Measurements from ENCODE around the gene ARHGAP15.

The ARHGAP15 gene

DNA sequence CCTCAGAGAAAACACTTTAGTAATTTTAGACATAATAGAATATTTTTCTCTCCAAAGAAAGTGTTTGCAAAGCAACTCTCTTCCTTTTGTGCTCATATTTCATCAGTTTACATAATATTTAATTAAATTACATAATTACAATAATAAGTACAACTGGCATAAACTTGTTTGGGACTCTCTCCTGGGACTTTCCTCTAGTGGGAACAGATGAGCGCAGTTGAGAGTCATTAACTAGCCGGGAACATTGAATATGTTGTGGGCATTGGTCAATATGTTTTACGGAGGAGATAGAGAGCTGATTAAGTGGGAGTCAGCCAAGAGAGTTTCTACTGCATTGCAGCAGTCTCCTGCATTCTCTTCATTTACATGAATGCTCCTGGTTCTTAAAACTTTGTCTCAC is 607.7 kb downstream of the ARHGAP15 start:
- DNase-seq: no peak

DNA sequence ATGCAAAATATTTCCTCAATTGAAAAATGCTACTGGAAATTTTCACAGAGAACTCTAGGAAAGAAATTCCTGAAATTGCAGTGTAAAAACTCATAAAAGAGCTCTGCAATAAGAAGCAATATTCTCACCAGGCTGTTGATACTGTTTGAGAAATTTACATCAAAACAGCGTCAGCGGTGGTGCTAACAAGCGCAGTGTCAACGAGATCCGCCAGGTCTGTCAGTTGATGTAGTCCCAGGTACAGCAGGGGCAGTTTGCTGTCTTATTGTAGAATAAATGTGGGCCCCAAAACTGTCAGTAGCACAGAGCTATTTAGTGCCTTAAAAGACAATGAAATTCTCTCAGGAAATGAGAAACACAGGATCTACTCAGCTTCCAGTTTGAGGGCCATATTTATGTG is 611.2 kb downstream of the ARHGAP15 start:
- DNase-seq: no peak

DNA sequence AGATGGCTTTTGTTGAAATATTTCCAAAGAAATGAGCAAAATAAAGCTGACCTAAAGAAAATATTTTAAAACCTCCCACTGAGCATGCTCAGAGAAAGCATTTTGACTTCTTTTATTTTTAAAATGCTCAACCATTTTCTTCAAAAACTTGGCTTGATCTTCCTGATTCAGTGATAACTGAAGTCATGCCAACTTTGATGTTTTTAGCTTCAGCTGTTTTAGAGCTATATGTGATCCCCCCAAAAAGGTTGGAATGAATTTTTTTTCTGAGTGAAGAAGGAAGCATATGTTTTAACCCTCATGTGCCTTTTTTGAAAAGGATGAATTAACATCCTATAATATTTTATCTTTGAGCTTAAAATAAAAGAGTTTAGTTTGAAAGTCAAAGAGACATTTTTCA is 612.0 kb downstream of the ARHGAP15 start:
- no peak for DNase-seq

DNA sequence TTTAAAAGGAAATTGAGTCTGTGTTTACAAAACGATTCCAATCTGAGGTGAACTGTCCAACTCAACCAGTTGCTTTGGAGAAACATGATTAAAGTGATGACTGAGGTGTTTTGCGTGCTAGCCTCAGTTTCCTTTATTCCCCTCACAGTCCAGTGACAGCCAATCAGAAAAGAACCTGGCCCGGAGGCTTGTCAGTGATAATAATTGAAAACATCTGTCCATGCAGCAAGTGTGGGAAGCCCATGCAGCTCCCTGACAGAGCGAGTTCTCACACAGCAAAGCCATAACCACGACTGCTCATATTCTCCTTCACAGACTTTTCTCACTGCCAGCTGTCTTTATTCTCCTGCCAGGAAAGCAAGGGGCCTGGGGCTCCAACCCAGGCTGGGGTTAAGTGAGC is 613.4 kb downstream of the ARHGAP15 start:
- no peak for DNase-seq

DNA sequence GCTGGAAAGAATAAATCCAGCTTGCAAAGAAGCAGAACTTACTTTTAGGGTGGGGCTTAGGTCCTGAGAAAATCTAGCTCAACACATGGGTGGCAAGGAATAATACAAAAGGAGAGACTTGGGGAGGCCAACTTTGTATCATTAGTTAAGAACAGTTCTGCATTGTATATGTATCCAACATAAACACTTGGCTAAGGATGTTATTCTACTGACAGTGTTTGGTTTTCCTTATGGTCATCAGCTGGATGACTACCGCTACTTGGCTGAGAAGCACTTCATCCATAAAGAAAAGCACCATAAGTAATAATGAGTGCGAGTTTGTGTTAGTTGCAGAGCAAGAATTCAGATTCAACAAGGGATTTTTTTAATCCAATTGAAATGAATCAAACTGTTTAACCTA is 614.9 kb downstream of the ARHGAP15 start:
- no peak for DNase-seq

DNA sequence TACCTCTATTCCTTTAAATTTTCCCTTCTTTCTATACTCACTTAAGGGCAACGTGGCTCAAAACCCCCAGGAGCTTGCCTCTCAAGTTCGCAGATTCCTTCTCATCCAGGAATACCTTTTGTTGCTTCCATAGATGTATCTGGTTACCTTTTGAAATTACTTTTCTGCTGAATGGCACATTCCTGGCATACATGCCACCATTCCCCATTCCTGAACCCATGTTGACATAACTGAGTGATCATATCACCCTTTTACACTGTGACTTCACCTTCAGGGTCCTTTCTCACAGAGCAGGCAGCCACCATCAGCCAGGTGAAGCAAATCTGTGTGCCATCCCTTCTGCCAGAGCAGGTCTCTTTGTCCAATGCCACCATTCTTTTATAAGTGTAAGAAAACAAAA is 615.8 kb downstream of the ARHGAP15 start:
- DNase-seq: no peak

DNA sequence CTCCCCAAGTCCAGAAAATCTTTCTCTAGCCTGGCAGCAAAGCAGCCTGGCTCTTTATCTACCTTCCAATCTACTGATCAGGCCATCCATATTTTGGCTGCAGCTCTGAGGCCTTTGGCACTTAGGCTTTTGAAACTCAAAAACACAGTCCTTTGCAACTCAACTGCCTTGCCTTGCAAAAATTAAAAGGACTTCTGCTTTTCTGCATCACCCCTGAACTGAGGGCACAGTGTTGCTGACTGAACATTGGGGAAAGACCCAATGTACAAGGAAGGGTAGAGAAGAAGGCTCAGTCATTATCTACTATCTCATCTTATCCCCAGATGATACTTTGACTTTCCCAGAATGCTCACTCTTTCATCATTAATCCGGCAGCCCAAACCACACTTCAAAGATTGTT is 625.5 kb downstream of the ARHGAP15 start:
- no peak for DNase-seq

DNA sequence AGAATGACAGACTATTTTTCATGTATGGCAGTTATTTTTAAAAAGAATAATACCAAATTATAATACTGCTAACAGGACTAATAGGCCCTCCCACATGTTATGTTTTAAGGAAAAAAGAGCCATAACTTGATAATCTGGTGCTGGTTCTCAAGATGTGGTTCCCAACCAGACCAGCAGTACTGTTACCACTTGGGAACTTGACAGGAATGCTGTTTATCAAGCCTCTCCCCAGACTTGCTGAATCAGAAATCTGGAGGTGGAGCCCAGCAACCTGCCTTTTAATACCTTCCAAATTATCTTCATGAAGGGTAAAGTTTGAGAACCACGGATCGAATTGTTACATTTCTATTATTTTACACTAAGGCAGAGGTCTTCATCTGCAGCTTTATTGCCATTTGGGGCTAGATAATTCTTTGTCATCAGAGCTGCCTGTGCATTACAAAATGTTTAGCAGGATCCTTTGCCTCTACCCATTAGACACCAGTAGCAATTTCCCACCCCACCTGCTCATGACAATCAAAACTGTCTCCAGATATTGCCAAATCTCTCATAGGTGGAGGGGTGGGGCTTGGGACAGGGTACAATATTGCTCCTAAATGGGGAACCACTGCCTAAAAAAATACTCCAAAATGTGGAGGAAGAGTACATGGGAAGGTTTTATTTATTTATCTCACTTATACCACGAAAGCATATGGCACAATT is 629.6 kb downstream of the ARHGAP15 start:
- DNase-seq: no peak

DNA sequence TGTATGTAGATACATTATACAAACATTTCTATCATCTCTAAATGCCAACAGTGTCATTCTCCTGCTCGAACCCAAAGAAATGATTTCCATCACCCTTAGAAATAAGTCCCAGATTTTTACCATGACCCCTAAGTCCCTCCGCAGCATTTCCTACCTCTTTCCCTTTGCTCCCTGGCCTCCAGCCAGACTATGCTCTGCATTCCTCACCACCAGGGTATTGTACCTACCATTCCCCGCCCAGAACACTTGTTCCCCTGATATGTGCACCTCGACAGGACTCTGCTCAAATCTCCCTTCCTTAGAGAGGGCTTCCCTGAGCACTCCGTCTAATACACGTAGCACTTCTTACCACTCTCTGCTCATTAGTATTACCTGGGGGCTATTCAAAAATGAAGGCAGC is 630.2 kb downstream of the ARHGAP15 start:
- DNase-seq: no peak

DNA sequence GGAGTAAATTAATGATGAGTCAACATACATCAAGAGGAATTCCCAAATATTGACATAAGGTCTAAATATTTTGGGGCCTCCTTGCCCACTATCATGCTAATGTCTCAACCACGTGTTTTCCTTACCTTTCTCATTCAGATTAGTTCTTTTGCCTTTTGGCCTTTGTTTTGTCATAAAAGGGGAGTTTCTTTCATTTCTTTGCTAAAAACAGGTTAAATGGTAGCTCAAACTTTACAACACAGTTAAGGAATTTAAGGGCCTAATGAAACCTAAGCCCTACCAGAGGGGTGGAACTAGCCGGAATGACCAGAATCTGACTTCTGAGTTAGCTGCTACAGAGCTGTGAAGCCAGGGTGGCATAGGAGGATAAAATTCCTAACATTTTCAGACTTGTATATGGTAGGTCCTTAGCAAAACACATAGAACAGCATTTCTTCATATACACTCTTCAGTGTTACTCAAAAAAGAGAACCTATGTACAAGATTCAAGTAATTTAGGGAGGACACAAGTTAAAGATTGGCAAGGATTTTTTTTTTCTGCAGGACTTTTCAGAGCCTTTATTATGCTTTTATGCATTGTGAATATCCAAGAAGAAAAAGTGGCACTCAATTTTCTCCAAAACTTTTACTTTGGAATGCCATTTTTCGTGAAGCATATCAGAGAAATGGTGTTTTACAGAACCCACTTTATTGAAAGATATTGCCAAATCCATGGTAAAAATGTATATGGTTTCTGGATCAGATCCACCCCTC is 633.1 kb downstream of the ARHGAP15 start:
- DNase-seq: no peak

DNA sequence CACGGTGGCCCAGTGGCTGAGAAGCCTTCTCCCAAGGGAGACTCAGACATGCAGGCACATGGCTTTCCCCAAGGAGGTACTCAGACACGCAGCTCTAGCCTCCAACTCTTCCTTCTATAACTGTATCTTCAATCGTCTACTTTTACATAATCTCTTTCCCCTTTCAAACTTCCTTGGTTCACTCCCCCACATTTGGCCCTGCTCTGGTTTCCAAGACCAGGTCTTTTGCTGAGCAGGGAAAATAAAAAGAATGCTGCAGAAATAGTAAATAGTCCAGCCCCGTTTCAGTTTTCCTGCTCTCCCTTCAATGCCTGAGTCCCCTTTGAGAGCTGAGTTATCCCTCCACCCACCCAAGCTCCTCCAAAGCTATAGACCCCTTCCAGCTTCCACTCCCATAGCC is 635.0 kb downstream of the ARHGAP15 start:
- no peak for DNase-seq

DNA sequence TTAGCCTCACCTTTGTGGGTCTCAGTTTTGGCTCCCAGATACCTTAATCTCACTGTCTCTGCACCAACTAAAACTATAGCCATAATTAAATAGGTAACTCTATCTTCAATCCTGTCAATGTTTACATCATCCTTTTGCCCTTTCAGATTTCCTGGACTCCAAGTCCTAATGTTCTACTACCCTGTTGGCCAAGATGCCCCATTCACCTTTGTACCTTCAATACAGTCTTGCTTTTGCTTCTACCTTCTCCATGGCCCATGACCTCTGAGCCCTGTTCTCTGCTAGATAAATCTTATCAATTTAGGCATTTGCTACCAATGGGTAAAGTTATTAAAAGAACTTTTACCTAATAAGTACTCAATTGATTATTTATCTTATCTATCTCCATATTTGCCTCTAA is 635.5 kb downstream of the ARHGAP15 start:
- DNase-seq: no peak

DNA sequence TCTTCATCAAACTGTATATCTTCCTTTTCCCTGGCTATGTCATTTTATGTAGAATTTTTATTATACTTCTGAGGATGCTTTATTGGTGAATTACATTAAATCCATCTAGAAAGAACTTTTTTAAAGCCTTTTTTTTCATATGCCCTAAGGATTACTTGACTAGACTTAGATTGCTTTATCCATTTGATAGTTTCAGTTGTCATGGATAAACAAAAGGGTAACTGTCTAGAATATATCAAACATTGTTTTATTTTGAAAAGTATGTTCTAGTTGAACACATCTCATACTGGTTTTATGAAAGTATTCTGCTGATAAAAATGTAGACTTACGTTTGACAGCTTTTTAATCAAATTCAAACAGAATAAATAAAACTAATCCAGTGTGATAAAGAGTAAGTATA is 639.8 kb downstream of the ARHGAP15 start:
- DNase-seq: no peak

DNA sequence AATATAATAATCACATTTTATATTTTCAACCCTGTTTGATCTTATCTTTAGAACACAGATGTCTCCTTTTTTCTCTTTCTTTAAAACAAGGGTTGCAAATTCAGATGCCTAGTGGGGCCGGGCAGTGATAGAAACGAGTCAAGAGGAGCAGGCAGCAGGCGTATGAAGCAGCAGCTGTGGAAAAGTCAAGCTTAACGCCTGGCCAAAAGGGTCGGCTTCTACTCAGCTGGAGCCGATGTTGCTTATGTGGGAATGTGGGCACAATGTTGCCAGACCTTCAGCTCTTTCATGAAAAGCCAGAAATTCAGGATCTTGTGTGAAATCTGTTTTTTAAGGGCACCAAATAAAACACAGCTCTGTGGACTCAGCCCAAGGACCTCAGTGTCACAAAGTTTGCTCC is 642.7 kb downstream of the ARHGAP15 start:
- DNase-seq: no peak

DNA sequence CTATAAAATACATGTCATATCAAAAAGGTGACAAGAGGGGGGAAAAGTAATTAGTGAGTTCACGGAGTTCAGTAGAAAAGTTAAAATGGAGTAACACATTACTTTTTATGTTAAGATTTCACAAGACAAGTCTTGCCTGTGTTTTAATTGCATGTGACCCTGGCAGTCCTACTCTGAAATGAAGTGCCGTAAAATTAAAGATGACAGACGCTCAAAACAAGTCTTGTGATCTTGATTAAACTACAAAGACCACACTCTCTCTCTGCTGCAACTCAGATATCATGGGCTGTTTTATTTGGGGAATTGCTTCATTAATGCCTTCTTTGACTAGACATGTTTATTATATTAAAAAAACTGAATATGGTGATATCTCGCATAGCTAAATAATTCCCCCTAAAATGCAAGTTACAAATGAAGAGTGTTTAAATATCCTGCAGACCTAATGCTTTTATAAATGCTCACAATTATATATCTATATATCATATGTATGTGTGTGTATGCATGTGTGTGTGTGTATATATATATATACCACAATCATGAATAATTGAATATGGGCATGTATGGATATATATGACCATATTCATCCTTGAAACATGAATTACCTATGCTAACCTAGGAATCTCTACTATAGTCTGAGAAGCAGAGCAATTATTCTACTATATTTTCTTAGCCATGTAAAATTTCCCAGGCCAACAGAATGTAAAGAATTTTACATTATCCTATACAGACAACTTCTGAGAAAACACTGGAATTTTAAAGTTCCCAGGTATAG is 647.5 kb downstream of the ARHGAP15 start:
- DNase-seq: no peak

DNA sequence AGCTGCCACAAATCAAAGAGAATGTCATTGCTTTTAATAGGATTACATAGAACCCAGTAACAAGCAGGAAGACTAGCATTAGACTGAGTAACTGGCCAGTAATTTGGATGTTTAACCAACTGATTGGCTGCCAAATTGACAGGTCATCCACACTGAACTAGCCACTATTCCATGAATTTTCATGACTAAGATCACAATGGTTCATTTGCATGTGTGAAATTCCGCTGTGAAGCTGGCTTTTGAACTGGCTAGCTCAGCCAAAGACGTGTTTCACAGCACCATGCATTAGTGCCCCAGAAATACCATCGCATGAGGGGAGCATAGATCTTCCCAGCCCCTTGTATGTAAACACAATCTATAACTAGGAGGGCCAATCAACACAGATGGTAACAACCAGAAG is 649.8 kb downstream of the ARHGAP15 start:
- no peak for DNase-seq

DNA sequence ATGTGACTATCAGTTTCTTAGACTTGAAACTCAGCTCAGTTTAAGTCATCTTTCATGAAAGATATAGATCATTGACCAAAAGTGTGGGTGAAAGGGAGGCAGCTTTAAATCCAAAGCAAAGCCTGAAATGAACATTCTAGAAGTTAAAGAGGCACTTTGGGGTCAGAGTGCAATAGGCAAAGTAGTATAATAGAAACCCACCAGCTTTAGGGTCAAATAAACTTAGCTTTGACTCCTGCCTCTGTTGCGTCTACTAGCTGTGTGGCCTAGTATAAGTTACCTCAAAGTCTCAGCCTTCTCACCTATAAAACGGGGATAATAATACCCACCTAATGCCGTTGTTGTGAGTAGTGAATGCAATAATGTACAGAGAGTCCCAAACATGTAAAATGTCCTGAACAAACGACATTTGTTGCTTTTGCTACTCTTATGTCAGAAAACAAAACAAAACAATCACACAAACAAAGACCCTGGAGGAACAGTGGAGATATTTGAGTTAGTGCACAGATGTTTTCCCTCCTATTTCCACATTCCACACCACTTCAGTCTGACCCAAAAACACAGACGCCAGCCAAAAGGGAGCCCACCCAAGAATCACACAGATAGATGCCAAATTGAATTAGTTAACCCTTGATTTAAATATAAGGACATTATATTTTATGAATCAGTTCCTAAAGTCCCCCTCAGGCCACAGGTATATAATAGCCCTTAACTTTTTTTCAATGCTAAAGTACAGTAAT is 657.0 kb downstream of the ARHGAP15 start:
- no peak for DNase-seq

DNA sequence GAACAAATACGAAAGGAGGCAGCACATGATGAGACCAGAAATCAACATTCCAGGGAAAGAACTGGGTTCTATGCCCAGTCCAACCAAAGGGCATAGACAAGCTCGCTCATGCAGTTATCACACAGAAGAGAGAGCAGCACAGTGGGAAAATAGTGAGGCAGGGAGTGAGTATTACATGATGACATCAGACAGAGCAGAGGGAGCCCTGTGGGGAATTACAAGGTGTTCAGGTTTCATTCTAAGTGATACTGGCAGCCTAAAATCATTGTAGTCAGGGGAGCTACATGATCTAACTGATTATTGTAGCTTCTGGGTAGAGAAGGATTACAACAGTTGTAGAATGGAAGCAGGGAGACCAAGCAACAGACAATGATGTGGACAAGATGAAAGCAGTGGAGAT is 658.5 kb downstream of the ARHGAP15 start:
- DNase-seq: no peak

DNA sequence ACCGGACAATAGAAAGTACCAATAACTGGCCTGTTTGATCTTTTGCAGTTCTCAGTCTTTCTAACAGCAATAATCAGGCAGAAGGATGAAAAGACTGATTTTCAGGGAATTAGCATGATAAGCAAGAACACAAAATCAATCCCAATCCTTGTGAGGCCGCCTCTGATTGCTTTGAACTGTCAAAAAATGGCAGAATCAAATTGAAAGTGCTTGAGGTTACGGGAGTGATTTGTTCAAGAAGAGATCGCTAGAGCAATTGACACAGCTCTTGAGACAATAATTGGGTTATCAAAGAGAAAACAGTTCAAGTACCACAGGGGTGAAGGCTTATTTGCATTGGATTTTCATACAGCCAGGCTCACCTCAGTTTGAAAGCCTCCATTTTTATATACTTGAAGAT is 663.4 kb downstream of the ARHGAP15 start:
- DNase-seq: no peak

DNA sequence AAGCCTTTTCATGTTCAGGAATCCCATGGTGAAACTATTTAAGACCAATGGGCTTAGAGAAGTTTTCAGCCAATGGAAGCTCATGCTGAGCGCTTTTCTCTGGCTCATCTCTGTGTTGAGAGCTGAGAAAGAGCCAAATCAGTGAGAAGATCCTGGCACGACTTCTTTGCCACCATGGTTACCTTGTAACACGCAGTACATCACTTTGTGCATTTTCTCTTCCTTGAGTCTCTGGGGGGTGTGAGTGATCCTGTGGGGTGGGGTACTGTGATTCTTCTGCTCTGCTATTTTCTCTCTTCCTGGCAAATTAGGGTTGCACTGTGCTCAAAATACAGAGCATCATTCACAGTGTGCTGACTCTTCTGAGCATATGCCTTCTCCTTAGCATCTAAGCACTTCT is 664.2 kb downstream of the ARHGAP15 start:
- no peak for DNase-seq

DNA sequence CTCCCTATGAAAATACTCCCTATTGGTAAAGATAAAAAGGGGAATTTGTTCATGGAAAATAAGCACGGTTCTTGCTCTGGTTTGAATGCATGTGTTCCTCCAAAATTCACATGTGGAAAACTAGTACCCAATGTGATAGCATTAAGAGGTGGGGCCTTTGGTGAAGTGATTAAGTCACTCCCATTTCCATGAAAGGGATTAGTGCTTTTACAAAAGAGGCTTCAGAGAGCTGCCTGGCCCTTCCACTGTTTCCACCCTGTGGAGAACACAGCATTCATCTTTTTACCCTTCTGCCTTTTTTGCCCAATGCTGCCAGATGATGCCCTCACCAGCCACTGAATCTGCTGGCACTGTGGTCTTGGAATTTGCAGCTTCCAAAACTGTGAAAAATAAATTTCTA is 666.8 kb downstream of the ARHGAP15 start:
- no peak for DNase-seq

DNA sequence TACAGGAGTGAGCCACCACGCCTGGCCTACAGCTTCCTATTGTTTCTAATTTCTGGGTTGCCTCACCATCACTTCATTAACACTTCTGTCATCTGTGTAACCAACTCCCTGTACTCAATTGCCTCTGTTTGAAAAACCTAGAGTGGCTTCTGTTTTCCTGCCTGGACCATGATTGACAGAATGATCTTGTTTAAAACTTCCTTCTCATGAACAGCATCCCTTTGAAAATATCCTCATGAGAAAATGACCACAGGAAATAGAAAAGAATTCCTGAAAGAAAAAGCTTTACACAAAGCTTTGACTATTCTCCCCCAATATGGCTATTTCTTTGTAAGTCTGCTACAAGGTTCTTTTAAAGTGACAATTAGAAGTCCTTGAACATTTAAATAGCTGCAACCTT is 672.3 kb downstream of the ARHGAP15 start:
- DNase-seq: no peak

DNA sequence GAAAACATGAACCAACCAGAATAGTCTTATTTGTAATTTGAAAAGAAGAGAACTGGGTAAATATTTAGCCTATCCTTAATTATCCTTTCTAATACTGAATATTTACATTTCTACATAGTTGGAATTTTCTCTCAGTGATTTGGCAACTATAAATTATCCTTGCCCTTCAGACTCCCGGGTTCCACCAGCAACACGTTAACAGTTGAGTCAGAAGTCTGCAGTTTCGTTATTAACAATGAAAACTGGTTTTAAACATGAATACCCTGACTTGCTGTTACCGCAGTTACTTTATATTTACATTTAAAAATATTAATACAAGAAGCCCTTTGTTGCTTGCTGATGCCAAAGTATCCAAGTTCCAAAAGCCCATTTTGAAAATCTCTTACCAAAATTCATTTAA is 673.0 kb downstream of the ARHGAP15 start:
- DNase-seq: no peak

All from NCI-H2081 treated with DMSO at 0.1 percent for 48 hours (cell line).